HG03280 (cell line): ENCODE measurements around the gene ABCC5.
"Not testable (repeated sequence)": the region's sequence is repeated elsewhere in the genome, so short reads cannot be mapped to it uniquely, and the experiment has no call there.

Experiments
- ATAC-seq: cut with Tn5 transposase; IDR thresholded peaks from one replicate; pipeline ENCODE4 v1.9.1; 2021; ENCODE audit warnings: mild to moderate bottlenecking, moderate library complexity; ENCODE audit not compliant: unreplicated experiment

The ABCC5 gene

DNA sequence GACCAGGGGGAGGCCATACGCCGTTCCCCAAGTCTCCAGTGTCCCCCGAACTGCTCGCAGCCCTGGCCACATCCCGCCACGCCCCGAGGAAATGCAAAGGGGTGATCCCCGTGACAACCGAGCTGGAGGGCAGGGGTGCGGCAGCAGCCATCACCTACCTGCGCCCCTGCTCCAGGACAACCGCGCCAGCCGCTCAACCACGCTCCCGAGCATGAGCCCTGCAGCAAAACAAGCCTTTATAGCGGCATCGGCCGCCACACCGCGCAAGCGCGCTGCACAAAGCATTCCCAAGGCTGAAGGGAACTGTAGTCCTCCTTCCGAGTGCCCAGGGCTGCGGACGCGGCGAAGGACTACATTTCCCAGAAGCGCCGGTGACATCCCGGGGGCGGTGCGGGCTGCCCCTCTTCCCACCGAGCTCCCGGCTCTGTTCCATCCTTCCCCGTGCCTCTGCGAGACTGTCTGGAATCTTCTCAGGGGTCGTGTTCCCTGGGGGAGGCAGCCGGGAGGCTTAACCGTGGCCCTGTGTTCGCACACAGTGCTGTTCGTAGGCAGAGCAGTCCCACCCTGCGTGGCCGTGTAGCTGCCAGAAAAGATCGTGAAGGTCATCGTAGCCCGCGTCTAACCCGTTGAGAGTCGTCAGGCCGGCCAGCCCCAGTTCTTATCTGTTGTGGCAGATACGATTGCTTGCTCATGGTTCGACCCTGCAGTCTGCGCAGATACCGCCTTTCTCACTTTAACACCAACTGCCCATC, at the start of gene ABCC5:
Gene ABCC5 (minus strand): TSS at position 213 of the 752 bp plus-strand sequence. CDS start 3,492 bp downstream, outside the sequence.
- peak; percentile 96 for ATAC-seq

GRCh38 chr3:184066211-184066610, 48.5 kb upstream of the ABCC5 start:
- ATAC-seq, result no peak

DNA sequence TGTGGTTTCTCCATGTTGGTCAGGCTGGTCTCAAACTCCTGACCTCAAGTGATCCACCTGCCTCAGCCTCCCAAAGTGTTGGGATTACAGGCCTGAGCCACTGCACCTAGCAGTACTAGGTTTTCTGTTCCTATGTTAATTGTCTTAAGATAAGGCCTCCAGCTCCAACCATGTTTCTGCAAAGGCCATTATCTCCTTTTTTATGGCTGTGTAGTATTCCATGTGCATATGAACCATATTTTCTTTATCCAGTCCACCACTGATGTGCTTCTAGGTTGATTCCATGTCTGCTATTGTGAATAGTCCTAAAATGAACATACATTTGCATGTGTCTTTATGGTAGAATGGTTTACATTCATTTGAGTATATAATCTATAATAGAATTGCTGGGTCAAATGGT, 45.0 kb upstream of the ABCC5 start:
- no peak for ATAC-seq

DNA sequence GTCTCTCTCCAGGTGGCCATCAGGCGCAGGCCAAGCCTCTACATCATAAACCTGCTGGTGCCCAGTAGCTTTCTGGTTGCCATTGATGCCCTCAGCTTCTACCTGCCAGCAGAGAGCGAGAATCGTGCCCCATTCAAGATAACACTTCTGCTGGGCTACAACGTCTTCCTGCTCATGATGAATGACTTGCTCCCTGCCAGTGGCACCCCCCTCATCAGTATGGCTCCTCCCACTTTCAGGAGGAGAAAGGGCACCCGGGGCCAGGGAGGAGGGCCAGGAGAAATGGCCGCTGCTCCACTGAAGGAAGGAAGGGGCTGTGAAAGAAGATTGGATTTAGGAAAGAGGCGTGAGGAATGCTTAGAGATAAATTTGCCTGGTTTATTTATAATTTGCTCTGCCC, 41.7 kb upstream of the ABCC5 start:
- ATAC-seq, result no peak

GRCh38 chr3:184058029-184058428, 40.3 kb upstream of the ABCC5 start:
- no peak for ATAC-seq

DNA sequence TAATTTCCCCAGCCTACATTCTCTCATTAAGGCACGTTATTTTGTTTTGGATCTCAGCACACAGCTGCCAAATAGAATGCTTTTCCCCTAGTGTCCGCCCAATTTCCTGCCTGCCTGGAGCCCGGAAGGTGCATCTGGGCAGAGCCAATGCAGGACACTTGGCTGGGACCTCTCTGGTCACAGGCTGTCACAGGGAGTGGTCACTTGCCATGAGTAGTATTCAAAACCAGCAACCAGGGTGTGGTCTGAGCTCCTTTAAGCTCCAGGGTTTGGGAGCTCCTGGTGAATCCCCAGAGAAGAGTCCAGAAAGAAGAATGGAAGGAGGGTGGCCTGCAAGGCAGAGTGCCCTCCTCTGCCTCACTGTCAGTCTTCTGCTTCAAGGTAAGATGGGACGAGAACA, 35.1 kb upstream of the ABCC5 start, which contains the start of gene HTR3C:
Gene HTR3C (plus strand): TSS at position 281 of the 400 bp plus-strand sequence. CDS start 34 bp downstream, at position 315.
- no peak for ATAC-seq

DNA sequence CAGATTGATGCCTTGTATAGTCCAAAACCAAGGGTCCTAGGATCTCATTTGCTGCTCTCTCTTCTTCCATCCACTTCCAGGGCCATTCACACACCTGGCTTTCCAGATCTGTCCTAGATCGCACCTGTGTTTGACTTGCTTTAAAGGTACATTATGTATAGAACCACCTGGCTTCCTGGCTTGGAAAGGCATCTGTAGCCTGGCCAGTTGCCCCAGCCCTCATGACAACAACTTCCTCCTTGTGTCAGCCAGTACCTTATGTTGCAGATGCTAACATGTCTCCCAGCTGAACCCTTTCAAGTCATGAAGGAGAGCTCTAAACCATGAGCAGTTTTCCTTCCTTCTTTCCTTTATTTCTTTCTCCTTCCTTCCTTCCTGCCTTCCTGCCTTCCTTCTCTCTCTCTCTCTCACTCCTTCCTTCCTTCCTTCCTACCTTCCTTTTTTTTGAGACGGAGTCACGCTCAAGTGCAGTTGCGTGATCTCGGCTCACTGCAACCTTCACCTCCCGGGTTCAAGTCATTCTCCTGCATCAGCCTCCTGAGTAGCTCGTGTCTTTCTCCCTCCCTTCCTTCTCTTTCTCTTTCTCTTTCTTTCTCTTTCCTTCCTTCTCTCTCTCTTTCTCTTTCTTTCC, 32.6 kb upstream of the ABCC5 start:
- no peak for ATAC-seq

DNA sequence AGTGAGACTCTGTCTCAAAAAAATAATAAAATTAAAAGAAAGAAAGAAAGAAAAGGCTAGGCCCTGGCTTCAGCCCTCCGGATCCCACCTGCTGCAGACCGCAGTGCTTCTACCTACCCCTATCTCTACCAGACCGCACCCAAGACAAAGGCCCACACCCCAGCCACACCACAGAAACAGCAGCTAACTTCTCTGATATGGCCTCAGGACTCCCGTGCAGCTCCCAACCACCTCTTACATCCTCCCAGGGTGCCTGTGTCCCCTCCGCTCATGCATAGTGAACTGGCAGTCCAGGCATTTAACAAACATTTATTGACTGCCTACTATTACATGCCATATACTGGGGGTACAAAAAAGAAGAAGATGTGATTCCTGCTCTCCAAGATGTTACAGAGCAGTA, 28.3 kb upstream of the ABCC5 start:
- no peak for ATAC-seq

GRCh38 chr3:184042617-184043016, 24.9 kb upstream of the ABCC5 start:
- no peak for ATAC-seq

DNA sequence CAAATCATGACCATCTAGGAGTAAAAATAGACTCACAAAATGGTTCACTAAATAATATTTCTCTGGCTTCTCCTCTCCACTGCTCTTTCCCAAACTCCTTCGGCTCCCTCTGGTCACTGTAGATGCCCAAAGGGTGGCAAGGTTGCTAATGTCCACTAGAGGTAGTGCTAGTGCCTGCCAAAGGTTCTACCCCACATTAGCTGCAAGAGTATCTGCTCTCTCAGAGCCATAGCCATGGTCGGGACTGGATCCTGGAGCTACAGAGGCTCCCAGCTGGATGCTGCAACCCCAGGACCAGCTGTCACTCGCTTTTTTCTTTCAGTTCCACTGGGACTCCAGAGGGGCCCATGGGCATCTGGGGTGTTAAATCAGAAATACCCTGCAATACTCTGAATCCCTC, 22.3 kb upstream of the ABCC5 start:
- ATAC-seq, result no peak

GRCh38 chr3:184039414-184039813, 21.7 kb upstream of the ABCC5 start:
- no peak for ATAC-seq

DNA sequence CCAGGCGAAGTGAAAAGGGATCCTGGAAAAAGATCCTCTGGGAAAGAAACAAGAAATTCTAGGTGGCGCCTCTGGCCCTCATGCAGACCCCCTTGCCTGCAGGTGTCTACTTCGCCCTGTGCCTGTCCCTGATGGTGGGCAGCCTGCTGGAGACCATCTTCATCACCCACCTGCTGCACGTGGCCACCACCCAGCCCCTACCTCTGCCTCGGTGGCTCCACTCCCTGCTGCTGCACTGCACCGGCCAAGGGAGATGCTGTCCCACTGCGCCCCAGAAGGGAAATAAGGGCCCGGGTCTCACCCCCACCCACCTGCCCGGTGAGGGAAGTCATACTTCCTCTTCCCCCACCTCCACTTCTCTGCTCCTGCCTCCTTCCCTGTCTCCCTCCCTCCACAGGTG, 20.6 kb upstream of the ABCC5 start:
- not testable (repeated sequence) for ATAC-seq

GRCh38 chr3:184037816-184038215, 20.1 kb upstream of the ABCC5 start:
- ATAC-seq, result no peak

DNA sequence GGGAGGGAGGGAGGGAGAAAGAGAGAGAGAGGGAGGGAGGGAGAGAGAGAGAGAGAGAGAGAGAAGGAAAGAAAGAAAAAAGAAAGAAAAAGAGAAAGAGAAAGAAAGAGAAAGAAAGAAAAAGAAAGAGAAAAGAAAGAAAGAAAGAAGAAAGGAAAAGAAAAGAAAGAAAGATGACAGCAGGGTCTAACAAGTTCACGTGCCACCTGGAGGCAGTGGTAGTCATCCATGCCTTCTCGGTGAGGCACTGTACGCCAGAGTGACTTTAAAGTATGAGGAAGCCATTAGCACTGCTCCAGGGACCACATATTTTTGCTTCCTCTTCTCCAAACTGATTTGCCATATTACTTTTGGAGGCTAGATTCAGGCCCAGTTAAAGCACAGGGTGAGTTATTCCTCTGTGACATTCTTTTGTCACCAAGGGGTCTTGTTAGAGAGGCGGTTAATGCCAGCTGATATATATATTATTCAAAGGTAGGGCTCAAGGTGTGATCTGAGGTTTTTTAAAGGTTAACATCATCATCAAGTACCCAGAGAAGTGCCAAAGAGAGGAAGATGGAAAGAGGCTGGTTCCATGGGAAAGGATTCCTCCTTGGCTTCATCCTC, 13.6 kb upstream of the ABCC5 start, which contains the start of gene HTR3D:
Gene HTR3D (plus strand): TSS at position 556 of the 606 bp plus-strand sequence. CDS start 0 bp downstream, at position 556.
- ATAC-seq, result no peak

GRCh38 chr3:184030536-184030935, 12.9 kb upstream of the ABCC5 start:
- ATAC-seq, result no peak

GRCh38 chr3:184029443-184029842, 11.8 kb upstream of the ABCC5 start:
- ATAC-seq, result no peak

GRCh38 chr3:184028275-184028890, 10.7 kb upstream of the ABCC5 start:
- ATAC-seq, result not testable (repeated sequence)

- ATAC-seq, result not testable (repeated sequence)
Measured at GRCh38 chr3:184025256-184025655, 7.6 kb upstream of the ABCC5 start.

DNA sequence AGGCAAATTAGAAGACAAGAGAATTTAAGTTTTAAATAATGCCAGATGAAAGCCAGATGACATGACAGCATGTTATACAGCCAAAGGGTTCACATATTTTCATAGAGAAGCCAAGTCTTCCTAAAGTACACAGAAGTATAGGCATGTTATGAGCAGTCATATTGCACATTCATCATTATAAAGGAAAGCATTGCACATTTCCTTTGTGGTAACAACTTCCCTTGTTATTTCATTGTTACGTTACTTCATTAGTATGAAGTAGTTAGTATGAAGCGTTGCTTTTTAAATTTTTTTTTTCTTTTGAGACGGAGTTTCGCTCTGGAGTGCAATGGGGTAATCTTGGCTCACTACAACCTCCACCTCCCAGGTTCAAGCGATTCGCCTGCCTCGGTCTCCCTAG, 4.6 kb upstream of the ABCC5 start:
- ATAC-seq, result no peak

- ATAC-seq, result no peak
Measured at GRCh38 chr3:184018424-184018973, 815 bp upstream of the ABCC5 start.
